Glutamatergic neuron (in vitro differentiated cells): Measurements from ENCODE around the gene CEACAM16. TPM values are rescaled to one million over a fixed set of nuclear protein-coding genes. Genes with fewer than 3 reads are reported as not detected.

Experiments used
- DNase-seq: peaks from one replicate; pipeline ENCODE4 v3.0.0; 2022
- H3K27ac Mint-ChIP-seq: one replicate; pipeline ENCODE4 v1.8.0; 2020; ENCODE audit warnings: mild to moderate bottlenecking, mixed read lengths, inconsistent platforms; ENCODE audit not compliant: unreplicated experiment
- H3K27me3 Mint-ChIP-seq: one replicate; pipeline ENCODE4 v1.8.0; 2020; ENCODE audit warnings: mild to moderate bottlenecking, moderate library complexity, mixed read lengths, inconsistent platforms; ENCODE audit not compliant: unreplicated experiment
- H3K36me3 Mint-ChIP-seq: one replicate; pipeline ENCODE4 v1.8.0; 2020; ENCODE audit warnings: mild to moderate bottlenecking, mixed read lengths, inconsistent platforms; ENCODE audit not compliant: unreplicated experiment
- H3K4me1 Mint-ChIP-seq: one replicate; pipeline ENCODE4 v1.8.0; 2020; ENCODE audit warnings: mild to moderate bottlenecking, low read depth, mixed read lengths, inconsistent platforms; ENCODE audit not compliant: unreplicated experiment
- H3K4me3 Mint-ChIP-seq: one replicate; pipeline ENCODE4 v1.8.0; 2020; ENCODE audit warnings: mild to moderate bottlenecking, mixed read lengths, inconsistent platforms; ENCODE audit not compliant: unreplicated experiment
- H3K9me3 Mint-ChIP-seq: one replicate; pipeline ENCODE4 v1.8.0; 2020; ENCODE audit warnings: mild to moderate bottlenecking, moderate library complexity, mixed read lengths, inconsistent platforms; ENCODE audit not compliant: unreplicated experiment
- total RNA-seq: library from RNA; stranded (reverse); fragmentation: NEBNext Ultra II Directional; extraction: Animal tissue kit (Norgen Biotek cat#: 25700); gene quantifications from one replicate; pipeline ENCODE4 v1.2.1, GENCODE V29; 2021; ENCODE audit not compliant: unreplicated experiment
- TF ChIP-seq, protein P1 (sequence below): fragments of 200-600 bp; sonication (generic); IDR thresholded peaks from one replicate; pipeline ENCODE4 v1.5.0; 2021; ENCODE audit not compliant: partially characterized antibody, unreplicated experiment

Gene CEACAM16
- total RNA-seq, 1 donor from 2014 or later: not detected

DNA sequence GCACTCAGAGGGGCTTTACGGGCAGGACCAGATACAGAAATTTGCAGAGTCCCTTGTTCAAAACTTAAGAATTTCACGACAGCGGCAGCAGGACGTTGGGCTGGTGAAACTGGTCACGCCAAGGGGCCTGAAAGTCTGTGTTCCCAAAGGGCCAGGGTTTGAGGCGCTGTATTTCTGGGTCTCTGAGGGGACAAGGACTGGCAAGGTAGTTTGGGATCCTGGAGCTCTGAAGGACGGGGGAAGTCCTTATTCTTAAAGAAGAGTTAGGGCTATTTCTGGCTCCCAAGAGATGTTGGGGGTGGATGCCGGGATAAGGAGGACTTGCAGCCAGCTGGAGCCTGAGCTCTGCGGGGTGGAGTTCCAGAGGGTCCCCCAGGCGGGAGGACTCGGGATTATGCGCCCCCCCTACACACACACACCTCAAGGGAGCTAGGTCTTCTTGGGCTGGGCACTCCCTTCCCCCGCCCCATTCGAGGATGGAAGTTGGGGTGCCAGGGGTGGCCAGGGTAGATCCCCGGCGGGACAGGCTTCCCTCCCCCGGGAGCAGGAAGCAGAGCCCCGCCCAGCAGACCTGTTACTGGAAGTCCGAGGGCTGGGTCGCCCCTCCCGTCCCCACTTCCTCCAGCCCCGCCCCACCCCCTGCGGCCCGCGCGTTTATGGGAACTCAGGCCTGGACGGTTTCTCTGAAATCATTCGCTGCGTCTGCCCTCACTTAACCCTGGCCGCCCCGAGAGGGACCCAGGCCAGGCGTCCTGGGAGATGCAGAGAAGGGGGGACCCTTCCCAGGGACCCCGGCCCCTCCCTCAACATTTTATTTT, 55.2 kb downstream of the CEACAM16 start:
- Mint-ChIP-seq H3K9me3 (peaks cover 3% of the 10 kb centered on the region), H3K36me3 (no peaks in the 10 kb centered on the region), H3K4me3 (peak overlapping the region; percentile 76), H3K27me3 (peaks cover 13% of the 10 kb centered on the region), H3K27ac (no peak overlapping the region), H3K4me1 (peaks cover 9% of the 10 kb centered on the region)
- TF ChIP-seq, protein P1, sequence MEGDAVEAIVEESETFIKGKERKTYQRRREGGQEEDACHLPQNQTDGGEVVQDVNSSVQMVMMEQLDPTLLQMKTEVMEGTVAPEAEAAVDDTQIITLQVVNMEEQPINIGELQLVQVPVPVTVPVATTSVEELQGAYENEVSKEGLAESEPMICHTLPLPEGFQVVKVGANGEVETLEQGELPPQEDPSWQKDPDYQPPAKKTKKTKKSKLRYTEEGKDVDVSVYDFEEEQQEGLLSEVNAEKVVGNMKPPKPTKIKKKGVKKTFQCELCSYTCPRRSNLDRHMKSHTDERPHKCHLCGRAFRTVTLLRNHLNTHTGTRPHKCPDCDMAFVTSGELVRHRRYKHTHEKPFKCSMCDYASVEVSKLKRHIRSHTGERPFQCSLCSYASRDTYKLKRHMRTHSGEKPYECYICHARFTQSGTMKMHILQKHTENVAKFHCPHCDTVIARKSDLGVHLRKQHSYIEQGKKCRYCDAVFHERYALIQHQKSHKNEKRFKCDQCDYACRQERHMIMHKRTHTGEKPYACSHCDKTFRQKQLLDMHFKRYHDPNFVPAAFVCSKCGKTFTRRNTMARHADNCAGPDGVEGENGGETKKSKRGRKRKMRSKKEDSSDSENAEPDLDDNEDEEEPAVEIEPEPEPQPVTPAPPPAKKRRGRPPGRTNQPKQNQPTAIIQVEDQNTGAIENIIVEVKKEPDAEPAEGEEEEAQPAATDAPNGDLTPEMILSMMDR: no peak
- DNase-seq: no peak

DNA sequence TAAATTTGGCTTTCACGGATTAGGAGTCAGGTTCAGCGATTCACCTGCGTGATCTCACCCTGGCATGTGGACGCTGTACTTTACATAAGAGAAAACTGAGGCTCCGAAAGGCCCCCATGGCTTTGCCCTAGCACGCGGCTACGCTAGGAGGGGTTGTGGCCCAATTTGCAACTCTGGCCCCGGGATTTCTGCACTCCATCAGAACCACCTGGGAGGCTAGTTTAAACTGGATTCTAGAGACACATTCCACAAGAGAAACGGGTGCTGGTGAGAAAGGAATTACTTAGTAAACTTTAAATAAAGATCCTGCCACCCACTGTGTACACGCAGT, 55.8 kb downstream of the CEACAM16 start:
- TF ChIP-seq, protein P1: no peak
- Mint-ChIP-seq H3K4me3 (peak overlapping the region; percentile 76), H3K27me3 (peaks cover 14% of the 10 kb centered on the region), H3K36me3 (no peaks in the 10 kb centered on the region), H3K27ac (no peak overlapping the region), H3K4me1 (peaks cover 9% of the 10 kb centered on the region), H3K9me3 (peaks cover 4% of the 10 kb centered on the region)
- DNase-seq: no peak

DNA sequence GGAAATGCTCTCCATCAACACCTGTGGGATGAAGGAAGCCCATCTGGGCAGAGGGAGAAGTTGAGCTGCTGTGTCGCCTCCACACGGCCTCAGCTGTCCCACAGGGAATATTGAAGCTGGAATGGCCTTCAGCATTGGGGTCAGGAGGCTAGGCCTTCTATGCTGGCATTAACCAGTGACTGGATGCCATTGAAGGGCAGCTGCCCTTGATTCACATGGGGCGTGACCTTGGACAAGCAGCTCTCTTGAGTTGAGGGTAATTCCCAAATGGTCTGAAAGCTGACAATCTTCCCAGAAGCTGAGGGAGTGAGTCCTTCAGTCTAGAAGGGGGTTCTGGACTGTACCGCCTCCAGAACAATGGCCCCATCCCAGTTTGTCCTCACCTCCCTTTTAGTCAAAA, 56.3 kb downstream of the CEACAM16 start:
- H3K4me3 Mint-ChIP-seq: peak overlapping the region; percentile 76
- H3K9me3 Mint-ChIP-seq: peaks cover 6% of the 10 kb centered on the region
- no peak for DNase-seq
- peaks cover 9% of the 10 kb centered on the region for H3K4me1 Mint-ChIP-seq
- TF ChIP-seq, protein P1: no peak
- no peak overlapping the region for H3K27ac Mint-ChIP-seq
- H3K27me3 Mint-ChIP-seq: peaks cover 13% of the 10 kb centered on the region
- no peaks in the 10 kb centered on the region for H3K36me3 Mint-ChIP-seq

DNA sequence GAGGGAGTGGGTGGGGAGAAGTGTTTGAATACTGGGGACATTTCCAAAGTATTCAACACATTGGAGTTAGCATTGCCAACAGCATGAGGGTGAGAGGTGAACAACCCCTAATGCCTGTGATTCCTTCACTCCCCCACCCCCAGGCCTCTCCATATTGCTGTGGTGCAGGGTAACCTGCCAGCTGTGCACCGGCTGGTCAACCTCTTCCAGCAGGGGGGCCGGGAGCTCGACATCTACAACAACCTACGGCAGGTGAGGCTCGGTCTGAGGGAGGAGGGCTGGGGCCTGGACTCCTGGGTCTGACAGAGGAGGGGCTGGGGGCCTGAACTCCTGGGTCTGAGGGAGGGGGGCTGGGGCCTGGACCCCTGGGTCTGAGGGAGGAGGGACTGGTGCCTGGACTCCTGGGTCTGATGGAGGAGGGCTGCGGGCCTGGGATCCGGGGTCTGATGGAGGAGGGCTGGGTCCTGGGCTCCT, 57.2 kb downstream of the CEACAM16 start:
- H3K27me3 Mint-ChIP-seq: peaks cover 14% of the 10 kb centered on the region
- no peak overlapping the region for H3K27ac Mint-ChIP-seq
- TF ChIP-seq, protein P1: no peak
- H3K4me1 Mint-ChIP-seq: peaks cover 9% of the 10 kb centered on the region
- H3K4me3 Mint-ChIP-seq: no peak overlapping the region
- H3K9me3 Mint-ChIP-seq: peaks cover 6% of the 10 kb centered on the region
- H3K36me3 Mint-ChIP-seq: no peaks in the 10 kb centered on the region
- DNase-seq: no peak

DNA sequence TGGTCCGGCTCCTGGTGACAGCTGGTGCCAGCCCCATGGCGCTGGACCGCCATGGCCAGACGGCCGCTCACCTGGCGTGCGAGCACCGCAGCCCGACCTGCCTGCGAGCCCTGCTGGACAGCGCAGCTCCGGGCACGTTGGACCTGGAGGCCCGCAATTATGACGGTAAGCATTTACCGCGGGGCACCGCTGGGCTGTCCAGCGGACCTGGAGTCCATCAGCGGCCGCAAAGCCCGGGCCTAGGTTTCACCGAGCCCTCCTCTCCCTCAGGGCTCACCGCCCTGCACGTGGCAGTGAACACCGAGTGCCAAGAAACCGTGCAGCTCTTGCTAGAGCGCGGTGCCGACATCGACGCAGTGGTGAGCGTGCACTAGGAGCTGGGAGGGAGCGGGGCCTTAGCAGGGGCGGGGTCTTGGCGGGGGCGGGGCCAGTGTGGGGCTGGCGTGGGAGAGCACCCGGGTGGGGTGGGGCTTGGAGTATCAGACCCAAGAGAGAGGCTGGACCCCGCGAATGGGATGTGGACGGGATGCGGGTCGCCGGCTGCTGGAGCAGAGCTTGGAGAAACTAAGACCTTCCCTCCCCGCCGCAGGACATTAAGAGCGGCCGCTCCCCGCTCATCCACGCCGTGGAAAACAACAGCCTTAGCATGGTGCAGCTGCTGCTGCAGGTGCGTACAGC, 58.2 kb downstream of the CEACAM16 start:
- Mint-ChIP-seq H3K9me3 (peaks cover 8% of the 10 kb centered on the region), H3K4me1 (peaks cover 9% of the 10 kb centered on the region), H3K27ac (peak overlapping the region; percentile 46), H3K36me3 (no peaks in the 10 kb centered on the region), H3K4me3 (peak overlapping the region; percentile 87), H3K27me3 (peaks cover 12% of the 10 kb centered on the region)
- DNase-seq: no peak
- TF ChIP-seq, protein P1: no peak
